Stimulated activated CD4-positive, alpha-beta T cell treated with anti-CD3 and anti-CD28 coated beads, Interleukin-15, amount 100 ng/mL, for 48 hours (primary cell): ENCODE results near the gene RCE1.

Experiments
- DNase-seq, 2 donors: peaks; one replicate each; pipeline ENCODE4 v3.0.0-alpha.2; 2020; ENCODE audit warnings: low read depth in 2 of 2

The RCE1 gene

DNA sequence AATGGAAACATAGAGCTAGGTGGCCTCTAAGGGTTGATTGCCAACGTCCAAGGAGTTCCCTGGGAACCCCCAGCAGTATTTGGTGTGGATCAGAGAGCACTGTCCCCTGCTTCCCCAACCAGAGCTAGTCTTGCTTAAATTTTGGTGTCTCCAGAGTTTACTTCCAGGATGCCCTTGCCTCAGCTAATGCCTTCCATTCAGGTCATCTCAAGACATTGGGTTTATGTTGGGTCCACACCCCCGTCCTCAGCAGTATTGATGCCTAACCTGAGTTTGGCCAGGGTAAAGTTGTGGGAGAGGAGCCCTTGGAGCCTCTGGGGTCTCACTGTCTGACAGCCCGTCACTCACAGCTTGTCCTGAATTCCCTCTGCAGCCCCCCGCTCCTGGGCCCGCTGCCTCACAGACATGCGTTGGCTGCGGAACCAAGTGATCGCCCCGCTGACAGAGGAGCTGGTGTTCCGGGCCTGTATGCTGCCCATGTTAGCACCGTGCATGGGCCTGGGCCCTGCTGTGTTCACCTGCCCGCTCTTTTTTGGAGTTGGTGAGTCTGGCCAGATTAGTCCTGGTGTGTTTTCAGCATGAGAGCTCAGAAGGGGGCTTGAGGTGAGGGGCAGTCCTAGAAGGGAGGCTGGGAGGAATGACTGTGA, 1.4 kb downstream of the RCE1 start:
- DNase-seq: no peak

DNA sequence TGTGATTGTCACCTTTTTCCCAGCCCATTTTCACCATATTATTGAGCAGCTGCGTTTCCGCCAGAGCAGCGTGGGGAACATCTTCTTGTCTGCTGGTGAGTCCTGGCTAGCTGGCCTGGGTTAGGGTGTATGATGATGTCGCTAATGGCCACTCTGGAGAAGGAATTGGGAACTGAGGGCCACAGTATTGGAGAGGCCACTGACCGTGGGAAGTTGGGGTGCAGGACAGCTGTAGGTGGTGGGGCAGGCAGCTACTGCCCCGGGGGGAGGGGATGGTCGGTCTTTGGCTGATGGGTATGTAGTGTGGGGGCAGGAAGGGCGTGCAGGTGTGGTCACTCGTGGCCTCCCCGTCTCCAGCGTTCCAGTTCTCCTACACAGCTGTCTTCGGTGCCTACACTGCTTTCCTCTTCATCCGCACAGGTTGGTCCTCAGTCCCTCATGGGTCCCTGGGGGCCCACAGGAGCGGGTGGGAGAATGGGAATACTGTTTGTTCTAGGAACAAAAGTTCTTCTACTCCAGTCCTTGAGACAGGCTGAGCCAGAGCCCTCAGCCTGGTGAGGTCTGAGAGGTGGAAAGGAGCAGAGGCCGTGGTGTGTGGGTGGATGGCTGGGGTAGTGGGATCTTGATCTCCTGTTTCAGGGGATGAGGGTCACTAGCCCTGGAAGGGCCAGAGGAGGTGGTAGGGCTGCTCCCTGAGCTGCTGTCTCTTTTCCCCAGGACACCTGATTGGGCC, 2.1 kb downstream of the RCE1 start:
- no peak for DNase-seq

DNA sequence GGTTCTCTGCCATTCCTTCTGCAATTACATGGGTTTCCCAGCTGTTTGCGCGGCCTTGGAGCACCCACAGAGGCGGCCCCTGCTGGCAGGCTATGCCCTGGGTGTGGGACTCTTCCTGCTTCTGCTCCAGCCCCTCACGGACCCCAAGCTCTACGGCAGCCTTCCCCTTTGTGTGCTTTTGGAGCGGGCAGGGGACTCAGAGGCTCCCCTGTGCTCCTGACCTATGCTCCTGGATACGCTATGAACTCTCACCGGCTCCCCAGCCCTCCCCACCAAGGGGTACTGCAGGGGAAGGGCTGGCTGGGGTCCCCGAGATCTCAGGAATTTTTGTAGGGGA, 2.6 kb downstream of the RCE1 start:
- DNase-seq: no peak

DNA sequence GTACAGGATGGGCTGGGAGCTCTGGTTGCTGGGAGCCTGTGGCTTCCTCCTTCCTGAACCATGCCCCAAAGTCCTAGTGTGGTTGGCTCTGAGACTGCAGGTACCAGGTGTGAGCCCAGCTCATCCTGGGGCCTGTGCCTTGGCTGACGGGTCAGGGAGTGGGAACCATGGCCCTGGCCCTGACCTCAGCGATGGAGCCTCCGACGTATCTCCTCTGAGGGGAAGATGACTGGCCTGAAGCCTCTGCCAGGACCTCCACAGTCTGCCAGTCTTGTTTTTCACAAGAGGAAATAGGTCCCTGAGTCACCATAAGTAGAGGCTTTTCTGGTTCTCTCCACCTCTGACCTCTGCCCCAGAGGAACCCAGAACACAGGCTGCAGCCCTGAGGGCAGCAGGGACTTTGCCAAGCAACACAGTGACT, 3.4 kb downstream of the RCE1 start:
- DNase-seq: no peak

DNA sequence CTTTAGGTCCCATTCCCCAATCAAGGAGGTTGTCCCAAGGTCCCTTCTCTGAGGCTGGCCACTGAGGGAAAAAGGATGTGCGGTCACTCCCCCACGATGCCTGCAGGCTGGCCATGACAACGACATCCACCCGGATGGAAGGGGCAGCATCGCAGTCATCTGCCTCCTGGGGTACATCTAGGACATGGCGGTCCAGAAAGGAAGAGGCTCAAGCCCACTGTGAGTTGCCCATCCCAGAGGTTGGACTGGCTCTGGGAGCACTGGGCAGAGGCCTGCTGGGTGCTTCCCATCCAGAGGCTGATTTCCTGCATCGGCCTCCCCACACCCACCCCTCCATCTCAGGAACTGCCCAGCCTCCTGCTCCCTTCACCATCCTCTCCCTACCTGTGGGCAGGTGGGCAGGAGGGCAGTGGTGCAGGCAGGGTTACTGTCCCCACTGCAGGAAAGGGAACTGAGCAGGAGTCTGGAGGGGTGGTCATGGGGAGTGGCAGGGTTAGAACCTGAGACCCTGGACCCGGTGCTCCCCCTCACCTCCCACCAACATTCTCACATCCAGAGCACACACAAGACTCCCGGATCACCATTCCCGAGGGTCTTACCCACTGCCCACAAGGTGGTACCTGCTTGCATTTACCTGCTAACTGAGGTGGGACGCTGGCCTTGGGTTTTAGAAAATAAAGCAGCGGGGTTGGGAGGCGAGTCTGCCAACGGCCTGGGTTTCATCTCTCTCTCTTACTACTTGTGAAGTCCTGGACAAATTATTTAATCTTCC, 4.4 kb downstream of the RCE1 start:
- DNase-seq: no peak

DNA sequence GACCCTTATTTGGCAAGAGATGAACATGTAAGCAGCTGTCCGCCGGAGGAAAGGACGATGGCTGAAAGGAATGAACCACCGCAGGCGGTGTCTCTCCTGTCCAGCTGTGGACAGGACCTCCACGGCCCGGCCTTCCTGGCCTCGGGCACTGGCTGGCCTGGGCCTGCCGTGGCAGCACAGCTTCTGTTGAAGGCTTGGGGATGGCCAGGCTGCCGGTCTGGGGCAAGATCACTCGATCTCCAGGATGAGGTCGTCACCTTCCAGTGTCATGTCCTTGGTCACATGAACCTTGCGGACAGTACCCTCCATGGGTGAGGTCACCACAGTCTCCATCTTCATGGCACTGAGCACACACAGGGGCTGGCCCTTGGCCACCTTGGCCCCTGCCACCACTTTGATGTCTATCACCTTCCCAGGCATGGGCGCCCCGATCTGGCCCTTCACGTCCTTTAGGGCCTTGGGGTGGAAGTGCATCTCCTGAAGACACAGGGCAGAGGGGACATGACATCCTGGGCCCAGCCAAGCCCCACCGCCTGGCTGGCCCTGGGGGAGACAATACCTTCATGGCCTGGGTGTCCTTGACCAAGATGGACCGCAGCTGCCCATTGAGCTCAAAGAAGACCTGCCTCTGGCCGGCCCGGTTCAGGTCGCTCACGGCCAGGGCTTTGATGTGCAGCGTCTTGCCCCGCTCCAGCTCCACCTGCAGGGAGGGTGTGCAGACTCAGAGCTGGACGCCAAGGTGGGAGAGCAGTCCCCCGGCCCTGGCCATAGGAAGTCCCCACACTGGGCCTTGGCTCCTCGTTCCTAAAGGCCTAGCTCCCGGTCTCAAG, 5.6 kb downstream of the RCE1 start:
- no peak for DNase-seq

DNA sequence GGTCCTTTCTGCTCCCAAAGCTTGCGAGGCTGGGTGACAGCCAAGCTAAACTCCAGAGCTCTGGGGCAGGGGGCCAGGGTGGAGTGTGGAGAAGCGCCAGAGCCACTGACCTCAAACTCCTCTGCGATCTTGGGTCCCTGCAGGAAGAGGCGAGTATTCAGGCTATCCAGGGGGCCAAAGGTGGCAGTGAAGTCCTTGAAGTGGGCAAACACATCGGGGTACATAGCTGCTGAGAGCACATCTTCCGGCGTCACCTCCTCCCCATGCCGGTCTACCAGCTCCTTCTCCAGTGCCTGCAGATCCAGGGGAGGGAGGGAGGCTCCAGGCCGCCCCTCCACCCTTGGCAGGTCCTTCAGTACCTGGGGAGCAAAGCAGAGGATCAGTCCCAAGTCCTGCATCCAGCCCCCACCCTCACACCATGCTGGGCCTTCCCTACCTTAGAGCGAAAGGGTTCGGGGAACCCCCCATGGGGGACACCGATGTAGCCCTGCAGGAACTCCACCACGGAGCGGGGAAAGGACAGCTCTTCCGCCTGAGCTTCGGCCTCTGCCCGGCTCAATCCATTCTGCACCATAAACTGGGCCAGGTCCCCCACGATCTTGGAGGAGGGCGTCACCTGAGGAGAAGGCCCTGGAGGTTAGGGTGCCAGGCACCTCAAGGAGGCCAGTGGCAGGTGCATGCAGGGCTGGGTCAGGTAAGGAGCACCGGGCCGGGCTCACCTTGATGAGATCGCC, 6.4 kb downstream of the RCE1 start:
- no peak for DNase-seq

DNA sequence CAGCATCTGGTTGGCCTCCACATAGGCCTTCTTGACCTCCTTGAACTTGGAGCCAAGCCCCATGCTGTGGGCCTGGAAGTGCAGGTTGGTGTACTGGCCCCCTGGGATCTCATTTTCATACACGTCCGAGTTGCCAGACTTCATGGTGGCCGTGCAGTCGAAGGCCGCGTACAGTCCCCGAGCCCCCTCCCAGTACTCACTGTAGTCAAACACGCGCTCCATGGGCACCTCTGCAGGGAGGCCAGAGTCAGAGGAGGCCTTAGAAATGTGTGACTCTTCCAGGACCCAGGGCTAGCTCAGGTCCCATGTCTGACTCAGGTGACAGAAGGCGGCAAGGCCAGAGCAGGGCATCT, 7.0 kb downstream of the RCE1 start:
- DNase-seq: no peak

DNA sequence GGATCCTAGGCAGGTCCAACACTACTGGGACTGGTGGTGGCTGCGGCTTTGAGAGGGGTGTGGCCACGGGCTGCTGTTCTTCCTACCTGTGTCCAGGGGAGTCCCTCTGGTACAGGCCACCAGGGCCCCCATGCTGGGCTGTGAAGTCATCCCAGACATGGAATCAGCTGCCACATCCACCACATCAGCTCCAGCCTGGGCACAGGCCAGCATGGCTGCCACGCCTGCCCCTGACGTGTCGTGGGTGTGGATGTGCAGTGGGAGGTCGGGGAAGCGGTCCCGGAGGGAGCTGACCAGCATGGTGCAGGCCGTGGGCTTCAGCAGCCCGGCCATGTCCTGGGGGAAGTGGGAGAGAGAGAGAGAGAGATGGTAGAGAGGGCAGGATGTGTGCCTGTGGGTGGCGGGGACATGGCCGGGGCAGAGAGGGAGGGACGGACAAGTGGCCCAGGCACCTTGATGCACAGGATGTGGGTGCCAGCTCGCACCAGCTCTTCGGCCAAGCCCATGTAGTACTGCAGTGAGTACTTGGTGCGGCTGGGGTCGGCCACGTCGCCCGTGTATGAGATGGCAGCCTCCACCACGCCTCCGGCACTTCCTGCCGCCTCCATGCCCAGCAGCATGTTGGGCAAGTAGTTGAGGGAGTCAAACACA, 7.5 kb downstream of the RCE1 start:
- DNase-seq: no peak

DNA sequence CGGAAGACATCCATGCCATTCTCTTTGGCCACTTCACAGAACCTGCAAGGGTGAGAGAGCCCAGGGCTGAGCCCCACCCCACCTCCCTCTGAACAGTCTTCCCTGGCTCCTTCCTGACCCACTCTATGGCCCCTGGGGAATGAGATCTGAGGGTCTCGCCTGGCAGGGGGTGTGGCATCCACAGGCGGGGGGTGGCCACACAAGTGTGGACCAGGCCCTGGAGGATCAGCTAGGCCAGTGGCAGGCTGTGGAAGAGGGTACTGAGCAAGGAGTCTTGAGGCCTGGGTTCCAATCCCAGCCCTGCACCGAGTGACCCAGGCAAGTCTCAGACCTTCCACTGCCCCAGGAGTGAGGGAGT, 8.0 kb downstream of the RCE1 start:
- DNase-seq: no peak

DNA sequence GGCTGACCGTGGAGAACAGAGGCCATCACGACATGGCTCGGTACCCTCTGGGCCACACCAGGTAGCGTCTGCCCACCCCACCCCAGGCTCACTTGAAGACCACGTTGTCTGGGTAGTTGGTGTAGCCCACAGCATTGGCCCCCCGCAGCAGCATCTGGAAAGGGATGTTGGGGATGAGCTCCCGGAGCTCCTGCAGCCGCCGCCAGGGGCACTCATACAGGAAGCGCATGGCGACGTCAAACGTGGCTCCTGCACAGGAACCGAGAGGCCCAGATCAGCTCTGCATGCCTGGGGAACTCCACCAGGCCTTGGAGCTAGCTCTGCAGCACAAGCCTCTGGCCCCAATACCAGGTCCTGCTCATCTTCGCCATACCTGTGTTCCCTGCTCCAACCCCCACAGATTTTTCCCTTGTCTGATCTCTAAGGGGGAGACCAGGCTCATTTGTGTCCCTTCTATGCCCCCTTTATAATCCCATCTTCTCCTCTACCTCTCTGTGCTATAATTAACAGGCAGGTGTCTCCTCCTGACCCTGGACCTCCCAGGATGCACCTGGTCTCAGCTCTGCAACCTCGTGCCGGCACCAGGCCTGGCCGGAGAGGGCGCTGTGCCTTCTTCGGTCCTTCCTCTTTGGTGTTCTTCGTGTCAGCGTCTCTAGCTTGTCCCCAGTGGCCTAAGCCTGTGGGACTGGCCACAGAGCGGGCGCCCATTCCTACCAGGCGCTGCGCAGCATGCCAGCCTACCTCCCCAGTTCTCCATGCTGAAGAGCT, 8.6 kb downstream of the RCE1 start:
- no peak for DNase-seq

DNA sequence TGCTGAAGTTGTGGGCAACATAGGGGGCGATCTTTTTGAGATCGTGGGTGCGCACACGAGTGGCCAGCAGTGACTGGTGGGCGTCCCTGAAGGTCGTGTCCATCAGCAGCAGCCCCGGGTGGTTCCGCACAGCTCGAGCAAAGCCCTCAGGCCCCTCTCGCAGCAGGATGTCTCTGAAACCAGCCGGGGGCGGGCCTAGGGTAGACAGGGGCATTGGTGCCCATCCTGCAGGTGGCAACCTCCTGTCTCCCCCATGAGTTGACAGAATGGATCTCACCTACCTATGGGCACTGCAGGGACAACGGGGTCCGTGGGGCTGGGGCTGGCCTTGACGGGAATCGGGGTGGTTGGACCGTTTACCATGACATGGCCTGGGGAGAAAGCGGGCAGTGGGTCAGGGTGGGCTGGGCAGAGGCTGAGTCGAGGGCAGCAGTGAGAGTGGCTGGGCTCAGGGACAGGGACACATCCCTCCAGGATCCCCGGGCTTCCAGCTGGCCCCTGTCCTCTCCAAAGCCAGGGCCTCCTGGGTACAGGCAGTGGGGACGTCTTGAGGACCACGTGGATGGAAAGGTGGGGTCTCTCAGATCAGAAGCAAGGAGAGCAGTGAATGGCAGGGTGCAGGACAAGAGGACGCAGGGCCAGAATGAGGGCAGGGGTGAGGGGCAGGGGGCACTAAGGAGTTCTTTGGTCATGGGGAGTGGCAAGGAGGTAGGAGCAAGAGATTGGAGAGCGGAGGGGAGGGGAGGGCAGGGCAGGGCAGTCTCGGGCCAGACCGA, 9.4 kb downstream of the RCE1 start:
- no peak for DNase-seq

DNA sequence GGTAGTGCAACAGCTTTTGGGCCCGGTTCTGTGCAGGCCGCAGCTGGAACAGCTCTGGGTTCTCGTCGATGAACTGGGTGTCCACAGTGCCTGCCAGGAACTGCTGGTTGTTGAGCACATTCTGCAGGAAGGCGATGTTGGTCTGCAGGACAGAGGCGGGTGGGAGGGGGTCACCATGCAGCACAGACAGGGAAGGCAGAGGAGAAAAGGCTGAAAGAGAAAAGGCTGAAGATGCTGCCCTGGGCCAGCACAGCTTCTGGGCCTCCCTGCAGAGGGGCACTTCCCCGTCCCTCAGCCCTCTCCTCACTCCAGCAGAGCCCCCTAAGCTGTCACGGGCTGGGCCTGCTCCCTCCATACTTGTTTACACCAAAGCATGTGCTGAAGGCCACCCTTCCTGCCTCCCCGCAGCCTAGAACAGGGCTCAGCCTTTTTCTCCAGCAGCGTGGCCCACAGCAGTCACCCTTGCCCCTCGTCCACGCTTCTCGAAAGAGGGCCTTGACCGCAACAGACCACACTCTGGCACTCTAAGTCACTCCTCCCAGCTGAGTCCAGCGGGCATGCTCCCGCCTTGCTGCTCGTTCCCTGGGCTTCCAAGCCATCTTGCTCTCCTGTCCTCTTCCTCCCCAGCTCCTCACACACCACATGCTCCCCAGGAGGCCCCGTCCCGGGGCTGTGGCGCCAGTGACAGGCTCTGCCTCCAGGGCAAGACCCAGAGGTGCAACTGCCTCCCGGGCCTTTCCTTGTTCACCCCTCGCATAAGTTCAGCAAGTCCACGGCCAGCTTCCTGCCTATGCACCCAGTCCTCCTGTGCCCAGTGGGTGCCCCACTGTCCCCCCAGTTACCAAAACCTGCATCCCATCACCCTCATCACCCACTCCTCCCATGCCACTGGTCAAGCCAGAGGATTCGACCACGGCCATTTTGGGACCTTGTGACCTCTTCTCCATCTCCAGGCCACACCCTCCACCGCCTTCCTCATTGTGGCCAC, 10.3 kb downstream of the RCE1 start:
- DNase-seq: no peak

DNA sequence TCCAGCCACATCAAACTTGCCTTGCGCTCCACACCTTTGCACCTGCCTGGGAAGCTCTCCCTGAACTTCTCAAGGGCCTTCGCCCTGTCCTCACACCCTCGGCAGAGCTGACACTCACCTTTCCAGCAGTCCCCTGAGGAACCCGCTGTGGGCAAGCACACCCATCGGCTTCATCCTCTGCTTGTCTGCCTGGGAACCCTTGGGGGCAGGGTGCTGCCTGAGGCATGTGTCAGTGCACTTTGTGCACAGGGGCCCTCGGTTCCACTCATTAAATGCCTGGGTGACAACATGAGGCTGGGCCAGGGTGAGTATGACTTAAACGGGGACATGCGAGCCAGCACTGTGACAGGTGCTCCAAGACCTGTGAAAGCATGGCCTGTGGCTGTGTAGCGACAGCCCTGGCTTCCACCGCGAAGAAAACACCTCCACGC, 11.0 kb downstream of the RCE1 start:
- DNase-seq: no peak

DNA sequence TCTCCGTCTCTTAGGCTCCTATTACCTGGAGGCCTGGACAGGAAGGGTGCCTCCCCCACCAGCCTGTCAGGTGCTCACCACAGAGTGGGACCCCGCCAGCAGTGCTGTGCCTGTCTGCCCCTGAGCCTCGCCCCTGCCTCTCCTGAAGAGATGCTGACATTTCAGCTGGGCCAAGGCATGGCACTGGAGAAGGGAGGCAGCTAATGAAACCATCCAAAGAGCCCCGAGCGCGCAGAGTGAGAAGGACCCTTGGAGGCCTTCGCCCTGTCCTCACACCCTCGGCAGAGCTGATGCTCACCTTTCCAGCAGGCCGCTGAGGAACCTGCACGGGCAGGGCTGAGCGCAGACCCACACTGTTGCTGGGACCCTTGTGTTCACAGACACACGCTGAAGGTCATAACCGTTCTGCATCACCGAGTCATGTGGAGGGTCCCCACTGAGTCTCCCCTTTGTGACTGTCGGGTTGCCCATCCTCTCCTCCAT, 11.5 kb downstream of the RCE1 start:
- no peak for DNase-seq

DNA sequence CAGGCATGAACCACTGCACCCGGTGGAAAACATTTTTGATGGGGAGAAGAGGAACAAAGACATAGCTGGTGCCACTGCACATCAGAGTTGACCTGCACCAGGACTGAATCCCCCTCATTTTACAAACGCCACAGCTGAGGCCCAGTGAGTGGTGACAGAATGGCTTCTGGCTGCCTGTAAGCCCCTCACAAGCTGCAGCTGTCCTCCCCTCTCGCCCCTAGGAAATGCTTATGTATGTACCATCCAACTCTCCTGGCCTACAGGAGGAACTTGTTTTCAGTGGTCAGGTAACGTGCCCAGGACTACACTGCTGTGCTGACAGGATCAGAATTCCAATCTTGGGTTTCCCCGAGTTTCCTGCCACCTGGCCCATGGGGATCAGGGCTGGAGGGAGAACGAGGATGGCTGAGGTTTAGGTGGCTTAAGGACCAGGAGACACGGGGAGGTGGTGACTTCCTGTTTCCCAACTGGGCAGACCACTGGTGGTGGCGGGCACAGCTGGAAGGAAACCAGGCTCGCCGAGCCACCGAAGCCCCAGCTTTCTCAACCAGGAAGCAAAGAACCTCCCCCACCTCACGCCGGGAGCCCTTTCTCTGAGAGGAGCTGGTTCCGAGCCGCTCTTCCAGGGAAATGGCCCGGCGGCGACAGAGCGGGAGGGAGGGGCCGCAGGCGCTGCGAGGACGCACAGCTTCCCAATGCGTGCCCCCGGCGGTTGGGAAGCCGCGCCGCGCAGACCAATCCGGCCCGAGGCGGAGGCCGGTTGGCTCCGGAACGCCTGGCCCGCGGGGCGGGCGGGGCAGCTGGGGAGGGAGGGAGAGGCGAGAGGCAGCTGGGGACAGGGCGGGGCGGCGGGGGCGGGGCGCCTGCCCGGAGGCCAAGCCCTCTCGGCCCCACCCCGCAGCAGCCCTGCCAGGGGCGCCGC, 12.6 kb downstream of the RCE1 start:
- peak; percentile 73 to 81 for DNase-seq
